ENCODE results near the gene POLR3A.
A peak's percentile ranks its signal among the peaks of the same experiment; 100 is the strongest.

POLR3A gene

DNA sequence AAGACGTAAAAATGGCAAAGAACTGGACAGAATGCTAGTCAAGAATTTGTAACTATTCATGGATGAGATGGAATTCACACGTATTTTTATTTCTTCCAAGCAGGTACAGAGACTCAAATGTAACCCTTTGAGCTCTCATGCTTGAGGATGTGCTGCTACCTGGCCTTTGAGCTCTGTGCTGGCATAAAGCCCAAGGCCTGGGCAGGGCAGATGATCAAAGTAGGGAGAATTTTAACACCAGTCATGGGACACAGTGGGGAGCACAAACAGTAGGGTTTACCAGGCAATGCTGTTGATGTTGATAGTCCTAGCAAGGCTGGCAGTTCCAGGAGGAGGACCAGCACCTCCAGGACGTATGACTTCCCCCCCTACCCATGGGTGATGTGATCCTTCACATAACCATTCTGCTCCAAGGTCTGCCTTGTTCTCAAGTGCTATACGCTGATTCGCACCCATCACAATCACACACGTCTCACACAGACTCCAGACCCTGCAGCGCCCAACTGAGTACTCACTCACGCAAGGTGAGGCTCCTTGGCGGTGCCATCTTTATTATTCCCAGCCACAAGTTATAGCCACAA is 54.1 kb downstream of the POLR3A start:
- DNase-seq: no peak

DNA sequence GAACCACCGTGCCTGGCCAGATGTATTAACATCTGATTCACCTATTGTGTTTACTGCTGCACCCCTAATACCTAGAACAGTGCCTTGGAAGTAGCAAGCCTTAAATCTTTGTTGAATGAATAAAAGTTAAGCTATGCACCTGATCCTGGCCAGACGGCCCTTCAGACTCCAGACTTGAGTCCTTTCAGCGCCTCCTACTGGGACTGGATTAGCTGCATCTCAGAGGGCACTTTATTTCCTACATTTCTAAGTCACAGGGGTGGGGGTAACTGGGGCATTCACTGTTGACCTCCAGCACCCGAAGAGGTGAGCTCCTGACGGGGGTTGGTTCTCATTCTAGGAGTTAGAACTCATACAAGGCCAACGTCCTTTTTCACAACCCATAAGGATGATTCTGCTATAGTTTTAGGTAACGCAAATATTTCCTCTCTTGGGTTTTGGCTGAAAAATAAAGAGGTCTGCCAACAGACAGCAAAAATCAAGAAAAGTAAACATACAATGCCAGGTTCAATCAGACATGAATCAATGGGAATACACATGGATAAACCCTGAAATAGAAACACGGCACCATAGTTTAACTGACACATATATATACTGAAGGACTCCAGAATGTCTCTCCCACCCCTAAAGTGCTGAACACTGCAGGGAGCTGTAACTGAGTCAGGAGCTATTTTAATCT is 54.8 kb downstream of the POLR3A start:
- DNase-seq: peak; percentile 15 to 47

DNA sequence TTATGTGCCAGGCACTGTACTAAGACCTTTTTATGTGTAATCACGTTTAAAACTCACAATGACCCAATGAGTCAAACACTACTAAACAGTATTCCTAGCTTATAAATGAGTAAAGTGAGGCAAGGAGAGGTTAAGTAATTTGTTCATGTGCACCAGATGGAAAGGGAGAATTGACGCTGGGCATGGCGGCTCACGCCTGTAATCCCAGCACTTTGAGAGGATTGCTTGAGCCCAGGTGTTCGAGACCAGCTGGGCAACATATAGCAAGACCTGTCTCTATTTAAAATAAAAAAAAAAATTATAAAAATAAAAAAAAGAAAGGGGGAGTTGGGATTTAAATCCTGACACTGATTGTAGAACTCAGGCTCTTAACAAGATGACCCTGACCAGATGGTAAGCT is 56.0 kb downstream of the POLR3A start:
- DNase-seq: no peak

DNA sequence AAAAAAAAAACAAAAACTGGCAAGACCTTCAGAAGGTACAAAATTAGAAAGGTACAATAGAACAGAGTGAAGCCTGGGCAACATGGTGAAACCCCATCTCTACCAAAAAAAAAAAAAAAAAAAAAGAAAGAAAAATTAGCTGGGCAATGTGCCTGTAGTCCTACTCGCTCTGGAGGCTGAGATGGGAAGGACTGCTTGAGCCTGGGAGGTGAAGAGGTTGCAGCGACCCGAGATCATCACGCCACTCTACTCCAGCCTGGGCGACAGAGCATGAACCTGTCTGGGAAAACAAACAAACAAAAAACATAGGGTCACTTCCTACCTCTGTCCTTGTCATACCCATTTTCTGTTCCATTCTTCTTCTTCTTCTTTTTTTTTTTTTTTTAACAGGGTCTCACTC is 57.2 kb downstream of the POLR3A start:
- DNase-seq: no peak

DNA sequence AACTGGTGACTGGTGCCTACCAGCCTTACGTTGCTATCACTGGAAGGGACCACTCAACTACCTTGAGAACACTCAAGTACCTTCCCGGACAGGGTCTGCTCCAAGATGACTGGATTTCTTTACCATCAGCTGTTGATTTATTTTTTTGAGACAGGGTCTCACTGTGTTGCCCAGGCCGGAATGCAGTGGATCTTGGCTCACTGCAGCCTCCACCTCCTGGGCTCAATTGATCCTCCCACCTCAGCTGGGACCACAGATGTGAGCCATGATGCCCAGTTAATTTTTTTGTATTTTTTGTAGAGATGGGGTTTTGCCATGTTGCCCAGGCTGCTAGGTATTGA is 57.5 kb downstream of the POLR3A start:
- no peak for DNase-seq

DNA sequence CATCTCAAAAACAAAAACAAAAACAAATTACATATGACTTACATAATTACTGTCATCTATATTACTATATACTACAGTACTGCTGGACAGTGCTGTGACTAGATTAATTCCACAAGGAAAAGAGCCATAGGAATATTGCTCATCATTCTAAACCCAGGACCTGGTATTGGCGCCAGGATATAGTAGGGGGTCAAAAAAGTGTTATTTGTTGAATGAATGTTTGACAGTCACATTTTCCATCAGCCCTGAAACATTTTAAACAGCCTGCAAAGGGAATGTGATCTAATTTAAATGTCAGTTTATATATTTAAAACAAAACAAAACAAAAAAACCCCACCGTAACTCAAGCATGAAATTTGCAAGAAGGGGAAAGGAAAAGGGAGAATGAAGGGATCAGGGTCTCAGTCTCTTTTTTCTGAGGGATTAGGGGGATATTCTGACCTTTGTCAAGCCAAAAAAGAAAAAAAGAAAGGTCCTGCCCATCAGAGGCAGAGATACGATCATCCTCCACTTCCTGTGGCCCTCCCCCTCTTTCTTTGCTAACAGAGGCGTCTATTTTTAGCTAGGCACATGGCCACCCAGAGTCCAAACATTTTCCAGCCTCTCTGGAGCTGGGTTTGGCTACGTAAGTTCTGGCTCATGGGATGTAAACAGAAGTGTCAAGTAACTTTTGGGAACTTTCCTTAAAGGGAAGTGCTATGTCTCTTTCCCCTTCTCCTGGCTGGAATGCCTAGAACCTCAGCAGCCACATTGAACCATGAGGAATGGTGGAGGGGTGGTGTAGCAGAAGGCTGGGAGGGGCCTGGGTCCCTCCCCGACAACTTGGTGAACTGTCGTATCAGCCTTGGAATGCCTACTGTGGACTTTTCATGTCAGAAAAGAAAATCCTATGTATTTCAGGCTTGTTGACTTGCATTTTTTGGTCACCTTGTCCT is 58.2 kb downstream of the POLR3A start:
- peak in 1 of 2 experiments; percentile 23 for DNase-seq

DNA sequence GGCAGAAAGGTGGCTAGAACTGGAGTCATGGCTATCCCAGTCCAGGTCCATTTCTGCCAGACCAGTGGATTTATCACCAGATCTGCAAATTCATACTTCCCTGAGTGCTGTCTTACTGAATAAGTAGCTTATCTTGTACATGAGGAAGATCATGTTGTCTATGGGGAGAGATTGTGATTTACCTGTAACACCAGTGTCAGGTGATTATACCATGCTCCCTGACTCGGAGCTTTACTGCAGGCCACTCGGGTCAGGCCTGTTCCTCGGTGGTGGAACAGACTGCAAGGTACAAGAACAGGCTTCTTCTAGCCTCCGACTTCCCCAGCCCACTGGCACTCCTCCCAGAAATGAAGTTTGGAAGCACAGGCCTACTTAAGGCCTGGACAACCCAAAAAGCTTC is 60.2 kb downstream of the POLR3A start:
- no peak for DNase-seq

DNA sequence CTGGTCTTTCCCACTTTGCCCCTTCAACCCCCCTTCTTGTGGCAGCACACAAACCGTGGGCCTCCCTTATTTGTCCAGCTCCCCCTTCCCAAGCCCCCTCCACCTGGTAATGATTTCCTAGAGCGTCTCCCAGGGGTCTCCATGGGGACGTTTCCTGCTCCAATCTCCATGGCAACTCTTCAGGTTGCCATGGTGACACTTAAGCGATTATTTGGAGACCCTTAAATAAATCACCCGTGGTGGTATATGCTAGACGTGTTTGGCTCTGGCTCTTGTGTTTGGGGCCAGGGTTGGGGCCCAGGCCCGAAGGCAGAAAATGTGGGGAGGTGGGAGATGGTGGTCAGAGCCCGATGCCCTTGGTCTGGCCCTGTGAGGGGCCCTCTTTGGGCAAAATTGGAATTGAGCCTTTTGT is 61.7 kb downstream of the POLR3A start:
- no peak for DNase-seq

DNA sequence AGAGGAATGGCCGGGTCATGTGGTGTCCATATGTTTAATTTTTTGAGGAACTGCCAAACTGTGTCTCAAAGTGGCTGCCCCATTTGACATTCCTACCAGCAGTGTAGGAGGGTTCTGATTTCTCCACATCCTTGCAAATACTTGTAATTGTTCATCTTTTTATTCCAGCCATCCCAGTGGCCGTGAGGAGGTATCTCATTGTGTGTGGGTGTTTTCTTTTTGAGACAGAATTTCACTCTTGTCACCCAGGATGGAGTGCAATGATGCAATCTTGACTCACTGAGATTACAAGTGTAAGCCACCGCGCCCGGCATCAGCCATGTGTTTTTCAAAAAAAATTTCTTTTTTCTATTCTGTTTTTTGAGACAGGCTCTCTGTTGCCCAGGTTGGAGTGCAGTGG is 64.0 kb downstream of the POLR3A start:
- no peak for DNase-seq

DNA sequence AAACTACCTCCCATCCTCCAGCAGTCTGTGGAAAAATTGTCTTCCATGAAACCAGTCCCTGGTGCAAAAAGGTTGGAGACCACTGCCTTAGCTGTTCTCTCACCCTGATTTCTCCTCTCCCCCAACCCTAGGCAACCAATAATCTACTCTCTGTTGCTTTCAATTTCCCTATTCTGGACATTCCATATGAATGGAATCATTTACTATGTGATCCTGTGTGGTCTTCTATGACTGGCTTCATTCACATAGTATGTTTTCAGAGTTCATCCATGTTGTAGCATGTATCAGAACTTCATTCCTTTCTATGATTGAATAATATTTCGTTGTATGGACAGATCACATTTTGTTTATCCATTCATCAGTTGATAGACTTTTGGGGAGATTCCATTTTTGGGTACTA is 64.5 kb downstream of the POLR3A start:
- no peak for DNase-seq

DNA sequence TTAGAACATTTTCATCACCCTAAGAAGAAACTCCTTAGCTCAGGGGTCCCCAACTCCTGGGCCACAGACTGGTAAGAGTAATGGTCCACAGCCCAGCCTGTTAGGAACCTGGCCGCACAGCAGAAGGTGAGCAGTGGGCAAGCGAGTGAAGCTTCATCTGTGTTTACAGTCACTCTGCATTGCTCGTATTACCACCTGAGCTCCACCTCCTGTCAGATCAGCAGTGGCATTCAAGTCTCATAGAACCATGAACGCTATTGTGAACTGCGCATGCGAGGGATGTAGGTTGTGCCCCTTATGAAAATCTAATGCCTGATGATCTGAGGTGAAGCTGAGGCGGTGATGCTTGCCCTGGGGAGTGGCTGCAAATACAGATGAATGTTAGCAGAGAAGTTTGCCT is 65.4 kb downstream of the POLR3A start:
- DNase-seq: no peak

DNA sequence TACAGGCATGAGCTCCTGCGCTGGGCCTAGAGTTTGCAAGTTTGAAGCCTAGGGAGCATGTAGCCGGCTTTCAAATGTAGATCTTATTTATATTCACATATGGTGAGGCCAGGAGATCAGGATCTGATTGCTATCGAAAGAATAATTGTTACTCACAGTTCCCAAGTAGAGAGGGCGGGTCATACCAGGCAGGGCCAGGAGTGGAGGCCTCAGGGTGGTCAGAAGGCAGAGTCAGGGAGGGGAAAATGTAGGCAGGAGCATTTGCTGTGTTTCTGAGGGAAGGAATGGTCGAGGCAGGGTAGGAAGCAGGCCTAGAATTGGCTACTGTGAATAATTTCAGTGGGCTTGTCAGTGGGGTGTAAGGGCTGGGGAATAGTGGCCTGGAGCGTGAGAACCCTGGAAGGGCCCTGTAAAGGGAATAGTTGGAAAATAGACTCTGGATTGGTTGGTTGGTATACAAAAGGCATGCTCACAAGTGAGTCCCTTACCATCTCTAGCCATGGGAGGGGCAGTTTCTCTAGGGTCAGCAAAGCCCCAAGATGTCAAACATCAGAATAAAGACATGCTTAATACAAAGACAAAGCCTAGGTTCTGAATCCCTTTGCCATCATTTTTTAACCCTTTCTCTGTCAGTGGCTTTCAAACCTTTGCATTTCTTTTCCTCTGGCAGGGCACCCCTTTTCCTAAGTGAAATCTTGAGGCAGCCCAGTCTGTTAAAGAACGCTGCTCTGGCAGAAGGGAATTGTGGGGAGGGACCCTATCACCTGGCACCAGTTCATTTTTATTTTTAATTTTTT is 66.8 kb downstream of the POLR3A start:
- no peak for DNase-seq

DNA sequence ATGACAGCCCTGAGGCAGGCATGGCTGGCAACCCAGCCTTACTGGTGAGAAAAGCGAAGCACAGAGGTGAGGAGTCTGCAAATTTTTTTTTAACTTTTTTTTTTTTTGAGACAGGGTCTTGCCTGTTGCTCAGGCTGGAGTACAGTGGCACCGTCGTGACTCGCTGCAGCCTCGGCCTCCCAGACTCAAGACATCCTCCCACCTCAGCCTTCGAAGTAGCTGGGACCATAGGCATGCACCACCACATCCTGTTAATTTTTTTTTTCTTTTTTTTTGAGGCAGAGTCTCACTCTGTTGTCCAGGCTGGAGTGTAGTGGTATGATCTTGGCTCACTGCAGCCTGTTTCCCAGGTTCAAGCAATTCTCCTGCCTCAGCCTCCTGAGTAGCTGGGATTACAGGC is 67.6 kb downstream of the POLR3A start:
- no peak for DNase-seq

DNA sequence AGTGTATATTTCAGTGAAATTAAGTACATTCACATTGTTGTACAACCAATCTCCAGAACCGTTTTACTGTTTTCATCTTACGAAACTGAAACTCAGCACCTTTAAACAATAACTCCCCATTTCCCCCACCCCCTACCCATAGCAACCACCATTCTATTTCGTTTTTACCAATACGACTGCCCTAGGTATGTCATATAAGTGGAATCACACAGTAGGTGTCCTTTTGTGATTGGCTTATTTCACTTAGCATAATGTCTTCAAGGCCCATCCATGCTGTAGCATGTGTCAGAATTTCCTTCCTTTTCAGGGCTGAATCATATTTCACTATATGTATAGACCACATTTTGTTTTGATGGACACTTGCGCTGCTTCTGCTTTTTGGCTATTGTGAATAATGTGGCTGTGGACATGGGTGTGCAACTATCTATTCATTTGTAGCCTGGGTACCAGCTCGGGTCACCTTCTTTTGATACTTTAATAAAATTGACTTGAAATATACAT is 68.4 kb downstream of the POLR3A start:
- DNase-seq: no peak

DNA sequence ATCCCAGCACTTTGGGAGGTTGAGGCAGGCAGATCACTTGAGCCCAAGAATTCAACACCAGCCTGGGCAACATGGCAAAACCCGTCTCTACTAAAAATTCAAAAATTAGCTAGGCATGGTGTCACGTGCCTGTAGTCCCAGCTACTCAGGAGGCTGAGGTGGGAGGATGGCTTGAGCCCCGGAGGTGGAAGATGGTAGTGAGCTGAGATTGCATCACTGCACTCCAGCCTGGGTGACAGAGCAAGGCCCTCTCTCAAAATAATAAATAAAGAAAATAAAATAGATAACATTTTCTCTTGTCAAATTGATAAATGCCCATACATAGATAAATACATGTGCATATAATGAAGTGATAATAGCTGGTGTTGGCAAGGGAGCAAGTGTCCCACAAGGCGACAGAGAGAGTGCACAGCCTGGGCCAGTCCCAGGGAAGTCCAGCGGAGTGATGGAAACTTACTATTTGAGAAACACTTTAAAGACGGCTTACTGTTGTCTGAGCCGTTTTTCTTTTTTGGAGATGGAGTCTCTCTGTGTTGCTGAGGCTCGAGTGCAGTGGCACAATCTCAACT is 69.3 kb downstream of the POLR3A start:
- no peak for DNase-seq

DNA sequence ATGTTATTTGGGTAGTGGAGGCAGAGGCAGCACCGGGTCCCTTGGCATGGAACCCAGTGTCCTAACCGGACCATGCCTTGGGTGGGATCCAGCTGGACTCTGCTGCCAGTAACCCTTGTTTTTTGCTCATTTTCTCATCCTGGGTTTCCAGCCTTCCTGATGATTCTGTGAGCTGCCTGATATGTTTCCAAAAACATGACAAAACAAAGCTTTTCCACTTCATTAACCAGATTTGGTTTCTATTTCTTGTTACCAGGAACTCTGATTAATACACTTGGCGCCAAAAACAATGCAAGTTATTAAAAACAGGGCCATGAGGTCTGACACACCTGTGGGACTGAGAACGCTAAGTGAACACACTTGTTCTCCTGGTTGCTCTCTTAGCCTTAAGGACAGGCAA is 69.9 kb downstream of the POLR3A start:
- DNase-seq: no peak

DNA sequence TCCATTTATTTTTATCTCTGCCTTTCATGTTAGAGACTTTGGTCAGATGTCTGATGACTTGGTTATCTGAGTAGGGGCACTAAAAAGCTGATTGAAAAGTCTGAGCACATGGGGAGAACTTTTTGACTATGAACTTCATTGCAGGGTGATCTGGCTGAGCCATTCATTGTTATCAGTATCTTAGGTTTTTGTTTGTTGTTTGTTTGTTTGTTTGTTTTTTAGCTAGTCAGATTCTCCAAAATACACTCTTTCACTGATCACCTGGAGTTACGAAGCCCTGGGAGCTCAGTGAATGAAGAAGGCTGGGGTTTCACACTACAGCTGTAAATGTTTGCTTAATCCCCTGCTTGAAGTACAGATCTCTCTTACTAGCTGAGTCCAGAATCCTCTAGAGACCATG is 74.2 kb downstream of the POLR3A start:
- no peak for DNase-seq

DNA sequence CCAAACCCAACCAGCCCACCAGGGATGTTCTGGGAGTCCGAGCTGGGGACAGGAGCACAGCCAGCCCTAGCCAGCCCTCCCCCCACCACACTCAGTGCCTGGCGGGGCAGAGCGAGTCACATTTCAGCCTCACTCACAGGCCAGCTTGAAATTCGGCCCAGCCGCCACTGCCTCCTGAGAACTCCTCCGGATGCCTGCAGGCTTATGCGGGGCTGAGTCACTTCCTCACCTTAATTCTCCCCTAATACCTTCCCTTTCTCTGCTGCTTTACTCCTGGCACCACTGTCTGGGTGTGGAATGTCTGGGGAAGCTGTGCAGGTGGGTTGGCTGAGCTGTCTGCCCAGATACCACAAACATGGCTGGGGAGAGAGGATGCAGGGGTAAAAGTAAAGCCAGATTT is 80.1 kb downstream of the POLR3A start:
- no peak for DNase-seq

DNA sequence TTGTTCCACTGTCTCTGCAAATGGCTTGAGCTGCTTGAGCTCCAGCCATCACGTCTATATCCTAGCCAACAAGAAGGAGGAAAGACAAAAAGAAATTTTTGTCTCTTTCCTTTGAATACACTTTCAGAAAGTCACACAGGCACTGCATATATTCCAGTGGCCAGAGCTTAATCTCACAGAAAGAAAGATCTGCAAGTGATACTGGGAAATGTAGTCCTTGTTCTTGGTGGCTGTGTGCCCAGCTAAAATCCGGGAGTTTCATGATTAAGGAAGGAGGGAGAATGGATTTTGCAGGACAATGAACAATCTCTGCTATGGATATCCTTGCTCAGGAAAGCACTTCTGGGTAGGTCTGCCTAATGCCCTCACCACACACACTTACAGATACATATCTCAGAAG is 83.2 kb downstream of the POLR3A start:
- DNase-seq: no peak

DNA sequence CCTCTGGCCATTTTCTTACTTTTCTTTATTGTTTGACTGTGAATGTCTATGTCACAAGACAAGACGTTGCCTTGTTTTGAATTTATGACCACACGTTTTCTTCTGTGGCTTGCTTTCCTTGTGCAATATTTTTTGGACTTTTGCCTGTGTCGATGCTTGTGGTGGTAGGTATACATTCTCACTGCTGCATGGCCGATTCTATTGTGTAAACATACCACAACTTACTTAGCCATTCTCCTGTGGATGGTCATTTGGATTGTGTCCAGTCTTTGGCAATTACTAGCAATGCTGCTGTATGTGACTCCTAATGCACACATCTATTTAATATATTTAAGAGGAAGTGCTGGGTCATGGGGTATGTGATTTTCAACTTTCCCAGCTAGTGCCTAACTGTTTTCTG is 84.8 kb downstream of the POLR3A start:
- no peak for DNase-seq

DNA sequence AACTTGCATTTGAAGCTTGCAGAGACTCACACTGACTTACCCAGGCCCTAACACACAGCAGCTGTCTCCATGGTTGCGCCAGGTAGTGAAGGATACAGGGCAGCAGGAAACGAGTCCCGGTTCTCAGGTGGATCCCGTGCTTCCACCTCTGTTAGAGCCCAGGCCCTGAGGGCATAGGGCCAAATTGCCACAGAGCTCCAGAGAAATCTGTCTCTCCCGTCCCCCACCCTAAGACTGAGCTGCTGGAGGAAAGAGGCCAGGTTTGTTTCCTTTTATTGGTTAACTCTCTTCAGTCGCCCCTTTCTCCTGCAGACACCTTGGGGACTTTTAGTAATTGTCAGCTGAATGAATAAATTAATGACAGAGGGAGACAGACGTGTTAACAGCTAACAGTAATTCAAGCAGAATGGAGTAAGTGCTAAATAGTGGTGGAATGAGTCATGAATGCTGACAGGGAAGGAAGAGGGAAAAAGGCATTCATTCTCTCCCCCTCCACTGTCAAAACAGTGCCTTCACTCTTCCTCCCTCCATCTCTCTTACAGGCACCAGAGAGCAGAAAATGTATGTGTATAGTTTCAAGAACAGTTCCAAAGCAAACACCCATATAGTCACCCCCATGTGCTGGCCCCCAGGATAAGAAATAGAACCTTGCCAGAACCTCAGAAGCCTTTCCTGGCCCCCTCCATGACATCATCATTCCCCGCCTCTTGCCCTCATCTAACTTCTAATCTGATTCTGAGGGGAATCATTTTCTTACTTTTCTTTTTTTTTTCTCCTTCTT is 86.0 kb downstream of the POLR3A start:
- DNase-seq: no peak

DNA sequence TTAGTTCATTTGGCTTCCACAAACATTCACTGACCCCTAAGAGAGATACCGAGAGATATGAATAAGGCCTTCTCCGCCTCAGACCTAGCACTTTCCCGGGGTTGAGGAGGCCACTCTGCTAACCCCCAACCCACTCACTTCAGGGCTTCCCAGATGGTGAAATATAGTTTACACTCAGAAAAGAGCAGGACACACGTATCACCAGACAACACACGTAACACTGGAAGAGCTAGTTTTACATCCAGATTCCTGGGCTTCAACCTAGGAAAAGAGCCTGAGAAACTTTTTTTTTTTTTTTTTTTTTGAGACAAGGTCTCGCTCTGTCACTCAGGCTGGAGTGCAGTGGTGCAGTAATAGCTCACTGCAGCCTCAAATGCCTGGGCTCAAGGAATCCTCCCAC is 87.5 kb downstream of the POLR3A start:
- DNase-seq: no peak

All from NCI-H526 (cell line).